Measurements from ENCODE around the gene PRKX. TPM values are rescaled to one million over a fixed set of nuclear protein-coding genes. Genes with fewer than 3 reads are reported as not detected.
"Not testable (repeated sequence)": the region's sequence is repeated elsewhere in the genome, so short reads cannot be mapped to it uniquely, and the experiment has no call there.

The PRKX gene
- total and polyA plus RNA-seq, 8 donors: 2.5 to 20.7 (median 5.7) TPM

GRCh38 chrX:3653111-3653510, 60.3 kb downstream of the PRKX start:
- Histone ChIP-seq H3K9me3 (no peaks in the 10 kb centered on the region), H3K36me3 (no peaks in the 10 kb centered on the region), H3K4me1 (no peaks in the 10 kb centered on the region), H3K27me3 (no peaks in the 10 kb centered on the region), H3K27ac (no peak overlapping the region), H3K4me3 (no peak overlapping the region)
- no peak for FAIRE-seq
- DNase-seq: no peak
- TF ChIP-seq, protein P1, sequence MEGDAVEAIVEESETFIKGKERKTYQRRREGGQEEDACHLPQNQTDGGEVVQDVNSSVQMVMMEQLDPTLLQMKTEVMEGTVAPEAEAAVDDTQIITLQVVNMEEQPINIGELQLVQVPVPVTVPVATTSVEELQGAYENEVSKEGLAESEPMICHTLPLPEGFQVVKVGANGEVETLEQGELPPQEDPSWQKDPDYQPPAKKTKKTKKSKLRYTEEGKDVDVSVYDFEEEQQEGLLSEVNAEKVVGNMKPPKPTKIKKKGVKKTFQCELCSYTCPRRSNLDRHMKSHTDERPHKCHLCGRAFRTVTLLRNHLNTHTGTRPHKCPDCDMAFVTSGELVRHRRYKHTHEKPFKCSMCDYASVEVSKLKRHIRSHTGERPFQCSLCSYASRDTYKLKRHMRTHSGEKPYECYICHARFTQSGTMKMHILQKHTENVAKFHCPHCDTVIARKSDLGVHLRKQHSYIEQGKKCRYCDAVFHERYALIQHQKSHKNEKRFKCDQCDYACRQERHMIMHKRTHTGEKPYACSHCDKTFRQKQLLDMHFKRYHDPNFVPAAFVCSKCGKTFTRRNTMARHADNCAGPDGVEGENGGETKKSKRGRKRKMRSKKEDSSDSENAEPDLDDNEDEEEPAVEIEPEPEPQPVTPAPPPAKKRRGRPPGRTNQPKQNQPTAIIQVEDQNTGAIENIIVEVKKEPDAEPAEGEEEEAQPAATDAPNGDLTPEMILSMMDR (IDR thresholded peaks at IDR 0.05): no peak
- no peak for ATAC-seq
- intact Hi-C loops (cut with DNase I): no loop called here
- 87 to 95% methylated on average over 13 of the region's 13 CpGs for WGBS, 2 donors

DNA sequence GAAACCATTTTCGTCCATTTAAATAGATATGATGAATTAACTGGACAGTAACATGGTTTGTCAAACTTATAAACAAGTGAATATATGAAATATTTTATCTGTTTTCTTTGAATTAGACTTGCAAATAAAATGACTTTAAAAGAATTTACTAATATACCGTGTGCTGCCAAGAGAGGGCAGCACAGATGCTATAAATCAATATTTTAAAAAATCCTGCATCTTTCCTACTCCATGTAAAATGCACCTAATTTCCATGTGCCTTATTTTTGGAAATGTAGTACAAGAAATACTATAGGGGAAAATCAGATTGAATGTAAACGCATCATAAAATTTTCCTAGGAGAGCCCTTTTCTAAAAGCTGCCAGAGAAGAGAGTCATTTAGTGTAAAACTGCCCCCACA, 62.2 kb downstream of the PRKX start:
- DNase-seq (no peak), FAIRE-seq (peak; percentile 98), ATAC-seq (peak in 3 of 4 donors; percentile 56 to 65 (median 61))
- H3K9me3 ChIP-seq: no peaks in the 10 kb centered on the region
- H3K4me3 ChIP-seq: no peak overlapping the region
- no peaks in the 10 kb centered on the region for H3K36me3 ChIP-seq
- TF ChIP-seq, protein P1 (IDR thresholded peaks at IDR 0.05): peak in 3 of 4 donors; percentile 14 to 32 (median 21)
- 13 to 22% methylated on average over 3 of the region's 3 CpGs for WGBS, 2 donors
- intact Hi-C loops (cut with DNase I): no loop called here
- H3K27ac ChIP-seq: no peak overlapping the region
- no peaks in the 10 kb centered on the region for H3K27me3 ChIP-seq
- H3K4me1 ChIP-seq: no peaks in the 10 kb centered on the region

GRCh38 chrX:3648084-3648483, 65.4 kb downstream of the PRKX start:
- Histone ChIP-seq H3K27ac (no peak overlapping the region), H3K4me3 (no peak overlapping the region), H3K9me3 (no peaks in the 10 kb centered on the region), H3K27me3 (no peaks in the 10 kb centered on the region), H3K36me3 (no peaks in the 10 kb centered on the region), H3K4me1 (no peaks in the 10 kb centered on the region)
- TF ChIP-seq, protein P1 (IDR thresholded peaks at IDR 0.05): no peak
- 94 to 97% methylated on average over 2 of the region's 2 CpGs for WGBS, 2 donors
- DNase-seq: no peak
- intact Hi-C loops (cut with DNase I): no loop called here
- ATAC-seq: no peak
- FAIRE-seq: no peak

GRCh38 chrX:3639858-3640631, 73.4 kb downstream of the PRKX start:
- H3K9me3 ChIP-seq; H3K36me3 ChIP-seq; intact Hi-C loops (cut with DNase I); H3K4me3 ChIP-seq; FAIRE-seq; H3K27me3 ChIP-seq; ATAC-seq; H3K4me1 ChIP-seq; DNase-seq; H3K27ac ChIP-seq: not testable (repeated sequence)
- 65 to 78% methylated on average over 22 to 23 of the region's 23 CpGs for WGBS, 2 donors

- TF ChIP-seq, protein P1 (IDR thresholded peaks at IDR 0.05): no peak
- DNase-seq: no peak
- H3K4me3 ChIP-seq: no peak overlapping the region
- intact Hi-C loops (cut with DNase I): no loop called here
- WGBS, 2 donors: 58% methylated on average over 2 of the region's 2 CpGs; no CpG with 5 or more reads in 1 of the 2 donors
- ATAC-seq: no peak
- no peaks in the 10 kb centered on the region for H3K4me1 ChIP-seq
- no peaks in the 10 kb centered on the region for H3K36me3 ChIP-seq
- H3K9me3 ChIP-seq: no peaks in the 10 kb centered on the region
- H3K27ac ChIP-seq: no peak overlapping the region
- no peak for FAIRE-seq
- no peaks in the 10 kb centered on the region for H3K27me3 ChIP-seq
Measured at GRCh38 chrX:3639236-3639635, 74.2 kb downstream of the PRKX start.
